ENCODE results near the gene CCDC137.

GRCh38 chr17:81667754-81668153, 1.2 kb downstream of the CCDC137 start:
- TF ChIP-seq CTCF (IDR thresholded peaks at IDR 0.05), result no peak
- no peak for TF ChIP-seq POLR2A (IDR thresholded peaks at IDR 0.05)
